Duodenal mucosa (tissue), 2 donors: Measurements from ENCODE around the gene CGREF1.

Experiments used
- H3K27ac ChIP-seq: one replicate; pipeline ENCODE4 v1.7.0; 2013; ENCODE audit warnings: low read depth, low read length
- H3K27me3 ChIP-seq, 2 donors: one replicate each; pipeline ENCODE4 v1.7.0; 2013; ENCODE audit warnings: low read length in 2 of 2, control low read depth in 1 of 2; ENCODE audit not compliant: insufficient read depth in 2 of 2, control insufficient read depth in 1 of 2
- H3K36me3 ChIP-seq, 2 donors: one replicate each; pipeline ENCODE4 v1.7.0; 2013; ENCODE audit warnings: low read length in 2 of 2, control low read depth in 1 of 2; ENCODE audit not compliant: insufficient read depth in 2 of 2, control insufficient read depth in 1 of 2
- H3K4me1 ChIP-seq, 2 donors: one replicate each; pipeline ENCODE4 v1.7.0; 2013; ENCODE audit warnings: low read length in 2 of 2, control low read depth in 1 of 2; ENCODE audit not compliant: insufficient read depth in 2 of 2, control insufficient read depth in 1 of 2
- H3K4me3 ChIP-seq, 2 donors: one replicate each; pipeline ENCODE4 v1.7.0; 2013; ENCODE audit warnings: low read length in 2 of 2, low read depth in 1 of 2
- H3K9ac ChIP-seq, 2 donors: one replicate each; pipeline ENCODE4 v1.7.0; 2013; ENCODE audit warnings: low read length in 2 of 2, low read depth in 1 of 2
- H3K9me3 ChIP-seq, 2 donors: one replicate each; pipeline ENCODE4 v1.7.0; 2013; ENCODE audit warnings: low read length in 2 of 2, control low read depth in 1 of 2; ENCODE audit not compliant: control insufficient read depth in 1 of 2

CGREF1 gene

GRCh38 chr2:27087823-27088410, 31.0 kb downstream of the CGREF1 start:
- Histone ChIP-seq H3K4me3 (peak overlapping the region; percentile 78 to 92), H3K27me3 (no peaks in the 10 kb centered on the region), H3K36me3 (no peaks in the 10 kb centered on the region), H3K27ac (no peak overlapping the region), H3K9ac (peak overlapping the region; percentile 53 to 73), H3K4me1 (peaks cover 33 to 50% of the 10 kb centered on the region in 2 donors), H3K9me3 (no peaks in the 10 kb centered on the region)

DNA sequence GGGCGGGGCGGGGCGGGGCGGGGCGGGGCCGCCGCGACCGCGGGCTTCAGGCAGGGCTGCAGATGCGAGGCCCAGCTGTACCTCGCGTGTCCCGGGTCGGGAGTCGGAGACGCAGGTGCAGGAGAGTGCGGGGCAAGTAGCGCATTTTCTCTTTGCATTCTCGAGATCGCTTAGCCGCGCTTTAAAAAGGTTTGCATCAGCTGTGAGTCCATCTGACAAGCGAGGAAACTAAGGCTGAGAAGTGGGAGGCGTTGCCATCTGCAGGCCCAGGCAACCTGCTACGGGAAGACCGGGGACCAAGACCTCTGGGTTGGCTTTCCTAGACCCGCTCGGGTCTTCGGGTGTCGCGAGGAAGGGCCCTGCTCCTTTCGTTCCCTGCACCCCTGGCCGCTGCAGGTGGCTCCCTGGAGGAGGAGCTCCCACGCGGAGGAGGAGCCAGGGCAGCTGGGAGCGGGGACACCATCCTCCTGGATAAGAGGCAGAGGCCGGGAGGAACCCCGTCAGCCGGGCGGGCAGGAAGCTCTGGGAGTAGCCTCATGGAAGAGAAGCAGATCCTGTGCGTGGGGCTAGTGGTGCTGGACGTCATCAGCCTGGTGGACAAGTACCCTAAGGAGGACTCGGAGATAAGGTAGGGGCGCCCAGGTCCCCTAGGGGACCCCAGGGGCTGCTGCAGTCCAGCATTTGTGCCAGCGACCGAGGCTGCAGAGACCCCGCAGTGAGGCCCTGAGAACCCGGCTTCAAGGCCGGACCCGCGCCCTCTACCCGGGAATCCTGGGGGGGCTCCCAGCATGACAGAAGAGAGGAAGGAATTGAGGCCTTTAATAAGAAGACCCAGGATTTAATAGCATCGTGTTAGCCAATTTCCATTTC, 32.0 kb downstream of the CGREF1 start, which contains the start of gene KHK:
KHK (plus strand) TSS at position 49 of the 870 bp plus-strand sequence; CDS start at position 537, 488 bp downstream.
- Histone ChIP-seq H3K4me1 (peaks cover 27 to 47% of the 10 kb centered on the region in 2 donors), H3K4me3 (peak within 1 kb of the TSS; percentile 78 to 92), H3K27me3 (no peaks in the 10 kb centered on the region), H3K9me3 (no peaks in the 10 kb centered on the region), H3K9ac (peak within 1 kb of the TSS; percentile 58 to 76), H3K36me3 (no peaks in the 10 kb centered on the region), H3K27ac (peak within 1 kb of the TSS; percentile 85)

DNA sequence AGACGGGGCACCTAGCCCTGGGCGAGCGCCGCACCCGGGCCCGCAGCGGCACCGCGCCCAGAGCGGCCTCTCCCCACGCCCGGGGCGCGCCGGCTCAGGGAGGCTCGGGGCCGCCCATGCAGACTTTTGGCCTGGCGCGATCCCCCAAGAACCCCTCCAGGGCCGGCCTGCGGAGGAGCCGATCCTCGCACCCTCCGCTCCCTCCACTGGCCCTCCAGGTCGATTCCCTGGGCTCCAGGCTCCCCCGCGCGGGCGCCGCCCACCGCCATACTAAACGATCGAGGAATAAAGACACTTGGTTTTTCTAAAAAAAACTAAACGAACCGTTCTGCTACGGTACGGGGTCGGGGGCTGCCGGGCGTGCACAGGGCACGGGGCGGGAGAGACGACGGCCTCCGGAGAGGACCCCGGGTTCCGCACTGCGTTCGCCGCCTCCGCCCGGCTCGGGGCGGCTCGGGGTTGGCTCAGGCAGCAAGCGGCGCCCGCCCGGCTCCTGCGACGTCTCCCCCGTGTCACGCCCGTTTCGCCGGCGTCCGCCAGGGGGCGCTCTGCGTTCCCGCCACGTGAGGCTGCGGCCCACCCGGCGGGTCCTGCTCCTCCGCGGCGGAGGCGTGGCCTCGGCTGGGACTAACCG, 32.7 kb downstream of the CGREF1 start:
- Histone ChIP-seq H3K9ac (peak overlapping the region; percentile 58 to 76), H3K27ac (peak overlapping the region; percentile 85), H3K4me1 (peaks cover 28 to 47% of the 10 kb centered on the region in 2 donors)

GRCh38 chr2:27085673-27086089, 33.2 kb downstream of the CGREF1 start:
- peak overlapping the region; percentile 85 for H3K27ac ChIP-seq
- H3K4me1 ChIP-seq: peaks cover 33 to 44% of the 10 kb centered on the region in 2 donors
- H3K36me3 ChIP-seq: no peaks in the 10 kb centered on the region
- H3K4me3 ChIP-seq: peak overlapping the region; percentile 76 to 78
- H3K27me3 ChIP-seq: no peaks in the 10 kb centered on the region
- H3K9ac ChIP-seq: peak overlapping the region; percentile 58 to 76
- H3K9me3 ChIP-seq: no peaks in the 10 kb centered on the region

More for the DNA sequence above, 32.7 kb downstream of the CGREF1 start:
- Histone ChIP-seq H3K4me3 (peak overlapping the region; percentile 78 to 92), H3K9me3 (no peaks in the 10 kb centered on the region), H3K27me3 (no peaks in the 10 kb centered on the region), H3K36me3 (no peaks in the 10 kb centered on the region)

DNA sequence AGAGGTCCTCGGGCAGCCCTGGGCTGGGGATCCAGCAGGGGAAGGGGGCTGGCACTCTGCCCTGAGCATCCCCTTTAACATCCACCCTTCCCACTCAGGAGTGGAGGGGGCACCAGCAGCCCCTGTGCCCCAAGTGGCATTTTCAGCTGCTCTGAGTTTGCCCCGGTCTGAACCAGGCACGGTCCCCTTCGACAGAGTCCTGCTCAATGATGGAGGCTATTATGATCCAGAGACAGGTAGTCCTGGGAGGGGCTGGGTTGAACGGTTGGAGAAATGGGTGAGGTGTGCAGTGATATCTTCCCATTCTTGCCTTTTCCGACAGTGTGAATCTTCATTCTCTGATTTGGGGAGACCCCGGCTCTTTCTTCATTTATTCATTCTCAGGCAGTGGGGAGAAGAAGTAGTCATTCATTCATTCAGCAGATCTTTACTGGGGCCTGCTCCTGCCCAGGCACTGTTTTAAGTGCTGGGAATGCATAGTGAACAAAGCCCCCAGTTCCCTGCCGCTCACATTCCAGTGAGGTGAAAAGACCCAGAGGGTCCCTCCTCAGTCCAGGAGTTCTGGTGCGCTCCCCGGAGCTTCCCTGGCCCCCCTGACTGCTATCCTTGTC, 33.8 kb downstream of the CGREF1 start:
- H3K9ac ChIP-seq: peak overlapping the region; percentile 58 to 76
- no peaks in the 10 kb centered on the region for H3K9me3 ChIP-seq
- H3K4me1 ChIP-seq: peaks cover 34 to 49% of the 10 kb centered on the region in 2 donors
- H3K27me3 ChIP-seq: no peaks in the 10 kb centered on the region
- H3K4me3 ChIP-seq: peak overlapping the region; percentile 76 to 78
- H3K36me3 ChIP-seq: no peaks in the 10 kb centered on the region
- peak overlapping the region; percentile 85 for H3K27ac ChIP-seq

DNA sequence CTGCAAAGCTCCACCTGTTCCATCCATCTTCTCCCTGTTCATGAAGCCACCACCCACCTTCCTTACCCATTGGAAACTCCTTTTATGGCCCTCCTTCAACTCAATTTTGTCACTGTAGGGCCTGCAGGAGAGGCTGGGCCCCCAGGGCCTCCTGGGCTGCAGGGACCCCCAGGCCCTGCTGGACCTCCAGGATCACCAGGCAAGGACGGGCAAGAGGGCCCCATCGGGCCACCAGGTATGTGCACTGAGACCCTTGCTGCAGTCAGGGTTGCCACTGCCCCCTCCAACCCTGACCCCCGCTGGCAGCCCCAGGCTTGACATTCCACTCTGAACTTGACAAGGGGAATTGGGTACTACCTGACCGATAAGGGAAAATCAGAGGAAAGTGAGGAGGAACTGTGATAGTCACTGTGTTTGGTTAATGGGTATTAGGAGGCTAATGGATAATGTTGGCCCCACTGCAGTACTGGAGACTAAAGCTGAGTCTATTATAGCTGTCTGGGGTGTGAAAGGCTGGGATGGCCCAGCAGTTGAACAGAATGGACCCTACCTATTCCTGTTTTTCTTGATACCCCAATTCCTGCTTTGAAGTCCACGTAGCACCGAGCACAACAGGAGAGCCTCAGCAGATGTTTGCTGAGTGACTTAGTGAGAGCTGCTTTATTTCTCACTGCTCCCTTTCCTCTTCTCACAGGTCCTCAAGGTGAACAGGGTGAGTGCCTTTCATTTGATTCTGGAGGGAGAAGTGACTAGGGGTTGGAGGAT, 34.4 kb downstream of the CGREF1 start:
- no peak overlapping the region for H3K4me3 ChIP-seq
- H3K27ac ChIP-seq: no peak overlapping the region
- peaks cover 34 to 47% of the 10 kb centered on the region in 2 donors for H3K4me1 ChIP-seq

GRCh38 chr2:27083410-27084296, 35.3 kb downstream of the CGREF1 start:
- H3K4me3 ChIP-seq: no peak overlapping the region
- no peaks in the 10 kb centered on the region for H3K36me3 ChIP-seq
- H3K27ac ChIP-seq: no peak overlapping the region
- no peaks in the 10 kb centered on the region for H3K27me3 ChIP-seq
- no peak overlapping the region for H3K9ac ChIP-seq
- H3K4me1 ChIP-seq: peaks cover 26 to 46% of the 10 kb centered on the region in 2 donors
- no peaks in the 10 kb centered on the region for H3K9me3 ChIP-seq

More for the DNA sequence above, 34.4 kb downstream of the CGREF1 start:
- H3K27me3 ChIP-seq: no peaks in the 10 kb centered on the region
- no peaks in the 10 kb centered on the region for H3K9me3 ChIP-seq
- no peaks in the 10 kb centered on the region for H3K36me3 ChIP-seq
- no peak overlapping the region for H3K9ac ChIP-seq

GRCh38 chr2:27082773-27083409, 36.0 kb downstream of the CGREF1 start:
- Histone ChIP-seq H3K4me1 (peaks cover 25 to 47% of the 10 kb centered on the region in 2 donors), H3K9ac (no peak overlapping the region), H3K27ac (no peak overlapping the region), H3K4me3 (no peak overlapping the region), H3K27me3 (no peaks in the 10 kb centered on the region), H3K36me3 (no peaks in the 10 kb centered on the region), H3K9me3 (no peaks in the 10 kb centered on the region)
